Lung (tissue), 12 donors: ENCODE results near the gene CPSF3. TPM values are rescaled to one million over a fixed set of nuclear protein-coding genes. Genes with fewer than 3 reads are reported as not detected.

Experiments
- ATAC-seq: fragments of 200-7000 bp; cut with Tn5 transposase; one replicate; pipeline ENCODE4 v1.9.1; 2020; ENCODE audit warnings: moderate number of reproducible peaks; ENCODE audit not compliant: insufficient read depth, low FRiP score
- DNase-seq, 3 donors: peaks; one replicate each; pipeline ENCODE4 v3.0.0-alpha.2; 2013 to 2017
- H3K27ac ChIP-seq, 2 donors: one replicate each; pipeline ENCODE4 v1.5.1; 2013; ENCODE audit warnings: mild to moderate bottlenecking in 2 of 2, moderate library complexity in 2 of 2, control low read depth in 1 of 2, inconsistent platforms in 1 of 2, low read depth in 1 of 2, low read length in 1 of 2
- H3K27me3 ChIP-seq, 3 donors: one replicate each; pipeline ENCODE4 v1.5.1; 2013; ENCODE audit warnings: low read length in 2 of 3; ENCODE audit not compliant: control insufficient read depth in 3 of 3, insufficient read depth in 3 of 3
- H3K36me3 ChIP-seq, 4 donors: one replicate each; pipeline ENCODE4 v1.5.1; 2013; ENCODE audit warnings: low read length in 4 of 4, mild to moderate bottlenecking in 1 of 4, moderate library complexity in 1 of 4; ENCODE audit not compliant: control insufficient read depth in 4 of 4, insufficient read depth in 4 of 4
- H3K4me1 ChIP-seq, 5 donors: one replicate each; pipeline ENCODE4 v1.5.1; 2013; ENCODE audit warnings: low read length in 5 of 5, mild to moderate bottlenecking in 2 of 5, moderate library complexity in 1 of 5; ENCODE audit not compliant: control insufficient read depth in 5 of 5, insufficient read depth in 5 of 5
- H3K4me3 ChIP-seq: one replicate; pipeline ENCODE4 v1.5.1; 2013; ENCODE audit warnings: mild to moderate bottlenecking, control low read depth, moderate library complexity
- H3K9ac ChIP-seq, 2 donors: one replicate each; pipeline ENCODE4 v1.5.1; 2013; ENCODE audit warnings: low read length in 2 of 2, control low read depth in 1 of 2; ENCODE audit not compliant: insufficient read depth in 1 of 2
- H3K9me3 ChIP-seq, 4 donors: one replicate each; pipeline ENCODE4 v1.5.1; 2013; ENCODE audit warnings: low read length in 3 of 4, mild to moderate bottlenecking in 1 of 4, moderate library complexity in 1 of 4; ENCODE audit not compliant: control insufficient read depth in 4 of 4, insufficient read depth in 3 of 4
- WGBS, 2 donors: extraction: QIAGEN DNeasy Blood & Tissue Kit; methylation state at CpG; one replicate each; pipeline ENCODE4 v1.1.7; 2013; 5-methylcytosine and 5-hydroxymethylcytosine counted together
- polyA plus RNA-seq, 2 donors: library from polyadenylated mRNA; stranded (reverse); fragments of 200-250 nt; gene quantifications; one replicate each; pipeline ENCODE4 v1.2.1, GENCODE V29; 2013
- total RNA-seq, 2 donors: library from RNA; depleted of rRNA in 1 of 2; stranded (reverse); fragments of >200 nt in 1 of 2; gene quantifications; one replicate each; pipeline ENCODE4 v1.2.1, GENCODE V29; 2014 to 2021
- TF ChIP-seq, protein P1 (sequence below): IDR thresholded peaks from 2 replicates; pipeline ENCODE4 v1.5.1; 2012; ENCODE audit warnings: mild to moderate bottlenecking; ENCODE audit errors: control extremely low read depth, extremely low read depth
- donor health status: control.
- donor health status: control.
- donor health status: Bipolar disorder and iron deficiency.
- donor health status: healthy.
- donor health status: DM: yes; HTN: yes; CAD: no.

CPSF3 gene
- total and polyA plus RNA-seq, 4 donors, result 15.6 to 25.9 (median 20.8) TPM

DNA sequence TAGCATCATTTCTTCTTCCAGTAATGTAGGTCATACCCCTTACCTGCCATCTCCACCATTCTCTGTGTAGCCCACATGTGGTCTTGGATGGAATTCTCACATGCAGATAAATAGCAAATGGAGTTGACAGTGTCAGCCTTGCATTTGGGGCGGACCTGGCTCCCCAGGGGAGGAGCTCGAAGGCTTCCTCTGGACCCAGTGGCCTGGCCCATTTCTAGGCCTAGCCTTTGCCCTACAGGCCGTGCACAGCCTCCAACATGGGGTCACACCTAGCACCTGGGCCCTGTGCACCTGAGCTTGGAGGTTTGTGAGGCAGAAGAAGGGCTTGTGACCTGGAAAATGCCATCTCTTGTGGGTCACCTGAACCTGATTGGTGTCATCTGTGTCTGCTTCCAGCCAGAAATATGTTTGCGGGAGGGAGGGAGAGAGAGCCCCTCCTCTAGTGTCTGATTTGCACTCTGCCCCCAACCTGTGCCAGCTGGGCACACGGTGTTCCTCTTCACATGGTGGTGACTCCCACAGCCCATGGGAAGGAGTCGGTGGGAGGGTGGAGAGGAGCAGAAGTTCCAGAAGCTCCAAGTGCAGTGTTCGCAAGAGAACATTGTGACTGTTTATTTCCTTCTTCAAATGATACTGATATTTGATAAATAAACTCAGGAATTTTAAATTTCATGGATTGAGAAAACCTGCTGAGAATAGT is 33.2 kb upstream of the CPSF3 start:
- Histone ChIP-seq H3K27me3 (no peaks in the 10 kb centered on the region), H3K36me3 (peaks cover 0 to 30% (median 2%) of the 10 kb centered on the region in 4 donors), H3K9ac (no peak overlapping the region), H3K4me1 (peaks cover 0 to 5% (median 0%) of the 10 kb centered on the region in 5 donors), H3K27ac (no peak overlapping the region), H3K9me3 (no peaks in the 10 kb centered on the region), H3K4me3 (no peak overlapping the region)
- ATAC-seq, result no peak
- no peak for DNase-seq
- TF ChIP-seq, protein P1, sequence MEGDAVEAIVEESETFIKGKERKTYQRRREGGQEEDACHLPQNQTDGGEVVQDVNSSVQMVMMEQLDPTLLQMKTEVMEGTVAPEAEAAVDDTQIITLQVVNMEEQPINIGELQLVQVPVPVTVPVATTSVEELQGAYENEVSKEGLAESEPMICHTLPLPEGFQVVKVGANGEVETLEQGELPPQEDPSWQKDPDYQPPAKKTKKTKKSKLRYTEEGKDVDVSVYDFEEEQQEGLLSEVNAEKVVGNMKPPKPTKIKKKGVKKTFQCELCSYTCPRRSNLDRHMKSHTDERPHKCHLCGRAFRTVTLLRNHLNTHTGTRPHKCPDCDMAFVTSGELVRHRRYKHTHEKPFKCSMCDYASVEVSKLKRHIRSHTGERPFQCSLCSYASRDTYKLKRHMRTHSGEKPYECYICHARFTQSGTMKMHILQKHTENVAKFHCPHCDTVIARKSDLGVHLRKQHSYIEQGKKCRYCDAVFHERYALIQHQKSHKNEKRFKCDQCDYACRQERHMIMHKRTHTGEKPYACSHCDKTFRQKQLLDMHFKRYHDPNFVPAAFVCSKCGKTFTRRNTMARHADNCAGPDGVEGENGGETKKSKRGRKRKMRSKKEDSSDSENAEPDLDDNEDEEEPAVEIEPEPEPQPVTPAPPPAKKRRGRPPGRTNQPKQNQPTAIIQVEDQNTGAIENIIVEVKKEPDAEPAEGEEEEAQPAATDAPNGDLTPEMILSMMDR, result no peak
- WGBS, 2 donors, result 89 to 90% methylated on average over 7 of the region's 7 CpGs

DNA sequence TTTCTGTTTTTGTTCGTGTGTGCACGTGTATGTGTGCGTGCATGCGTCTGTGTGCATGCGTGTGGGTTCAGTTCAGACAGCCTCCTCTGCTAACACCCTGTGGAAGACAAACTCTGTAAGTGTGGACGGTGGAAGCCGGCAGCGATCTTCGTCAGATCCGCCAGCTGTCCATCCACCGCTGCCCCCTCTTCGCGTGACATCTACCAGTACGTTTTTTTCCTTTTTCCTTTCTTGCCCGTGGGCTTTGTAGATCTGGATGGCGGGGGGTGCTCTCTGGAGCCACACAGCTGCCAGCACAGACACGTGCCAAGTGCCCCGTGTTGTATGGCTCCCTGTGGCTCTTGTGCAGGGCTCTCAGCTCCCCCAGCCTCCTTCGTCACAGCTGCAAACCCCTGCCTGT is 32.5 kb upstream of the CPSF3 start:
- no peaks in the 10 kb centered on the region for H3K9me3 ChIP-seq
- TF ChIP-seq, protein P1, result no peak
- peaks cover 0 to 30% (median 0%) of the 10 kb centered on the region in 4 donors for H3K36me3 ChIP-seq
- ATAC-seq (no peak), DNase-seq (no peak)
- peaks cover 0 to 5% (median 0%) of the 10 kb centered on the region in 5 donors for H3K4me1 ChIP-seq
- no peak overlapping the region for H3K27ac ChIP-seq
- H3K4me3 ChIP-seq, result no peak overlapping the region
- no peak overlapping the region for H3K9ac ChIP-seq
- 91 to 94% methylated on average over 19 of the region's 19 CpGs for WGBS, 2 donors
- no peaks in the 10 kb centered on the region for H3K27me3 ChIP-seq

DNA sequence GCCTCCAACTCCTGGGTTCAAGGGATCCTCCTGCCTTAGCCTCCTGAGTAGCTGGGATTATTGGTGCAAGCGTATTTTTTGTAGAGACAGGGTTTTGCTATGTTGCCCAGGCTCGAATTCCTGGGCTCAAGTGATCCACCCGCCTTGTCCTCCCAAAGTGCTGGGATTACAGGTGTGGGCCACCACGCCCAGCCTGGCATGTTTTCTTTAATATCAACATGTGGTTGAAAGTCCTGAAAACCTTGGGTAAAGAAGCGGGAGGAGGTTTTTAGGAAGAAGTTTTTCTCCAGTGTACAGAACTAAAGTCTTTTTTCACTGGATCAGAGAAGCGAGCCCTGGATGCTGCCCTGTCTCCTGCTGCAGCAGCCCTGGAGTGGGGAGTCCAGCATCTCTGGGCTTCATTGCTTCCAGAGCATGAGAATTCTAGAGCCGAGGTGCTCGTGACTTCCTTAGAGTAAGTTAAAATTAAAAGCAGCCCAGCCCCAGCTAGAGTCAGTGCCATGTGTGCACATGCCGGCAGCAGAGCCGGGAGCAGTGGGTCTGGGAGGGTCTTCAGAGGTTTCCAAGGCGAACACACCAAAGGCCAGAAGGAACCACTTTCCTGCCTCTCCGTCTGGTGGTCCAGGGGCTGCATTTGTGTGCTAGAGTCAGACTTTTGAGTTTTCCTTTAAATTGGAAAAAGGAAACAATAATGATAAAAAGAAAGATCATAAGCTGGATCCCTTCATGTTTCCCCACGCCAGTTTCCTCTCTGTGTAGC is 31.3 kb upstream of the CPSF3 start:
- H3K4me3 ChIP-seq, result no peak overlapping the region
- H3K36me3 ChIP-seq, result peaks cover 0 to 35% (median 0%) of the 10 kb centered on the region in 4 donors
- DNase-seq (no peak), ATAC-seq (no peak)
- WGBS, 2 donors, result 92 to 95% methylated on average over 13 of the region's 13 CpGs
- no peaks in the 10 kb centered on the region for H3K27me3 ChIP-seq
- peaks cover 0 to 5% (median 0%) of the 10 kb centered on the region in 5 donors for H3K4me1 ChIP-seq
- H3K9ac ChIP-seq, result no peak overlapping the region
- H3K9me3 ChIP-seq, result no peaks in the 10 kb centered on the region
- no peak overlapping the region for H3K27ac ChIP-seq
- TF ChIP-seq, protein P1, result no peak
